ENCODE measurements around the gene IGFBP2. TPM values are rescaled to one million over a fixed set of nuclear protein-coding genes. Genes with fewer than 3 reads are reported as not detected.

The IGFBP2 gene
- total RNA-seq, 3 donors from 2014 or later = 16.0 to 131 (median 115) TPM

GRCh38 chr2:216653931-216654365 is 20.7 kb downstream of the IGFBP2 start:
- no peak for DNase-seq (ENCODE audit: low spot score in 2 of 2)
- Histone ChIP-seq H3K36me3 (no peaks in the 10 kb centered on the region), H3K9me3 (no peaks in the 10 kb centered on the region), H3K4me1 (no peaks in the 10 kb centered on the region), H3K27me3 (no peaks in the 10 kb centered on the region), H3K27ac (peak overlapping the region; percentile 16 to 18), H3K4me3 (no peak overlapping the region)
- TF ChIP-seq CTCF (IDR thresholded peaks at IDR 0.05) (no peak), POLR2AphosphoS5 (IDR thresholded peaks at IDR 0.05) (no peak), POLR2A (IDR thresholded peaks at IDR 0.05) (no peak)
- intact Hi-C loops (cut with DNase I; ENCODE audit: low total_unique reads) = loop anchor here (1.0 kb wide), 1 partner anchor 135 kb away; no protein-coding TSS in a partner anchor

- TF ChIP-seq POLR2AphosphoS5 (IDR thresholded peaks at IDR 0.05) (no peak), POLR2A (IDR thresholded peaks at IDR 0.05) (no peak), CTCF (IDR thresholded peaks at IDR 0.05) (no peak)
Observed at GRCh38 chr2:216654528-216655052, 21.4 kb downstream of the IGFBP2 start.

GRCh38 chr2:216657086-216657855 is 24.1 kb downstream of the IGFBP2 start:
- TF ChIP-seq POLR2A (IDR thresholded peaks at IDR 0.05) = no peak
- no peak for TF ChIP-seq POLR2AphosphoS5 (IDR thresholded peaks at IDR 0.05)
- no peak for TF ChIP-seq CTCF (IDR thresholded peaks at IDR 0.05)

More at GRCh38 chr2:216654528-216655052, 21.4 kb downstream of the IGFBP2 start:
- H3K27me3 ChIP-seq = no peaks in the 10 kb centered on the region
- intact Hi-C loops (cut with DNase I; ENCODE audit: low total_unique reads) = loop anchor here (1.0 kb wide), 1 partner anchor 135 kb away; no protein-coding TSS in a partner anchor
- no peaks in the 10 kb centered on the region for H3K4me1 ChIP-seq
- peak overlapping the region; percentile 16 to 18 for H3K27ac ChIP-seq
- no peak for DNase-seq (ENCODE audit: low spot score in 2 of 2)
- no peaks in the 10 kb centered on the region for H3K36me3 ChIP-seq
- H3K9me3 ChIP-seq = no peaks in the 10 kb centered on the region
- no peak overlapping the region for H3K4me3 ChIP-seq

GRCh38 chr2:216657980-216658379 is 24.8 kb downstream of the IGFBP2 start:
- Histone ChIP-seq H3K27me3 (no peaks in the 10 kb centered on the region), H3K36me3 (no peaks in the 10 kb centered on the region), H3K9me3 (no peaks in the 10 kb centered on the region), H3K4me1 (no peaks in the 10 kb centered on the region), H3K27ac (peak overlapping the region in 1 of 2 donors; percentile 4), H3K4me3 (no peak overlapping the region)
- DNase-seq (ENCODE audit: low spot score in 2 of 2) = no peak
- TF ChIP-seq CTCF (IDR thresholded peaks at IDR 0.05) (no peak), POLR2AphosphoS5 (IDR thresholded peaks at IDR 0.05) (peak in 1 of 3 donors; percentile 12)
- intact Hi-C loops (cut with DNase I; ENCODE audit: low total_unique reads) = no loop called here

More at GRCh38 chr2:216657086-216657855, 24.1 kb downstream of the IGFBP2 start:
- H3K36me3 ChIP-seq = no peaks in the 10 kb centered on the region
- H3K27me3 ChIP-seq = no peaks in the 10 kb centered on the region
- DNase-seq (ENCODE audit: low spot score in 2 of 2) = no peak
- peak overlapping the region; percentile 2 to 4 for H3K27ac ChIP-seq
- intact Hi-C loops (cut with DNase I; ENCODE audit: low total_unique reads) = no loop called here
- no peaks in the 10 kb centered on the region for H3K9me3 ChIP-seq
- H3K4me3 ChIP-seq = no peak overlapping the region
- no peaks in the 10 kb centered on the region for H3K4me1 ChIP-seq

- H3K36me3 ChIP-seq = no peaks in the 10 kb centered on the region
- intact Hi-C loops (cut with DNase I; ENCODE audit: low total_unique reads) = no loop called here
- no peak overlapping the region for H3K4me3 ChIP-seq
- H3K4me1 ChIP-seq = no peaks in the 10 kb centered on the region
- no peaks in the 10 kb centered on the region for H3K9me3 ChIP-seq
- DNase-seq (ENCODE audit: low spot score in 2 of 2) = no peak
- H3K27ac ChIP-seq = peak overlapping the region; percentile 48 to 49
- H3K27me3 ChIP-seq = no peaks in the 10 kb centered on the region
- TF ChIP-seq POLR2A (IDR thresholded peaks at IDR 0.05) (no peak), CTCF (IDR thresholded peaks at IDR 0.05) (no peak), POLR2AphosphoS5 (IDR thresholded peaks at IDR 0.05) (no peak)
Observed at GRCh38 chr2:216658757-216659156, 25.5 kb downstream of the IGFBP2 start.

Measured in breast epithelium (tissue), 4 donors.